Neutrophil (primary cell): ENCODE data around the gene ZDHHC14.

ENCODE experiments used
- H3K27ac ChIP-seq: fragments of 200-600 bp; sonication (generic); 2 replicates; pipeline ENCODE4 v1.5.1; 2016; ENCODE audit warnings: mild to moderate bottlenecking, moderate library complexity
- H3K27me3 ChIP-seq: fragments of 200-600 bp; sonication (generic); 2 replicates; pipeline ENCODE4 v1.6.0; 2016; ENCODE audit warnings: mild to moderate bottlenecking
- H3K36me3 ChIP-seq: fragments of 200-600 bp; sonication (generic); 2 replicates; pipeline ENCODE4 v1.5.1; 2017
- H3K4me1 ChIP-seq, 2 experiments: fragments of 200-600 bp in 1 of 2; sonication (generic) in 1 of 2; 1 replicate in 1 of 2; 2 replicates in 1 of 2; pipeline versions ENCODE4 v1.5.1 to v1.6.1; 2013 to 2016; ENCODE audit warnings: low read depth in 1 of 2, low read length in 1 of 2, mild to moderate bottlenecking in 1 of 2, moderate library complexity in 1 of 2; ENCODE audit not compliant: control insufficient read depth in 1 of 2, insufficient read depth in 1 of 2
- H3K4me3 ChIP-seq, 2 experiments: fragments of 200-600 bp in 1 of 2; sonication (generic) in 1 of 2; 1 replicate in 1 of 2; 2 replicates in 1 of 2; pipeline ENCODE4 v1.5.1; 2013 to 2016; ENCODE audit warnings: low read depth in 1 of 2, low read length in 1 of 2, mild to moderate bottlenecking in 1 of 2, moderate library complexity in 1 of 2
- H3K9me3 ChIP-seq: fragments of 200-600 bp; sonication (generic); 2 replicates; pipeline ENCODE4 v1.5.1; 2016
- TF ChIP-seq, protein P1 (sequence below): fragments of 200-600 bp; sonication (generic); IDR thresholded peaks from 2 replicates; pipeline ENCODE4 v1.5.1; 2016; ENCODE audit warnings: antibody characterized with exemption

The ZDHHC14 gene

GRCh38 chr6:157471895-157472686 lies 91.1 kb downstream of the ZDHHC14 start:
- TF ChIP-seq, protein P1, sequence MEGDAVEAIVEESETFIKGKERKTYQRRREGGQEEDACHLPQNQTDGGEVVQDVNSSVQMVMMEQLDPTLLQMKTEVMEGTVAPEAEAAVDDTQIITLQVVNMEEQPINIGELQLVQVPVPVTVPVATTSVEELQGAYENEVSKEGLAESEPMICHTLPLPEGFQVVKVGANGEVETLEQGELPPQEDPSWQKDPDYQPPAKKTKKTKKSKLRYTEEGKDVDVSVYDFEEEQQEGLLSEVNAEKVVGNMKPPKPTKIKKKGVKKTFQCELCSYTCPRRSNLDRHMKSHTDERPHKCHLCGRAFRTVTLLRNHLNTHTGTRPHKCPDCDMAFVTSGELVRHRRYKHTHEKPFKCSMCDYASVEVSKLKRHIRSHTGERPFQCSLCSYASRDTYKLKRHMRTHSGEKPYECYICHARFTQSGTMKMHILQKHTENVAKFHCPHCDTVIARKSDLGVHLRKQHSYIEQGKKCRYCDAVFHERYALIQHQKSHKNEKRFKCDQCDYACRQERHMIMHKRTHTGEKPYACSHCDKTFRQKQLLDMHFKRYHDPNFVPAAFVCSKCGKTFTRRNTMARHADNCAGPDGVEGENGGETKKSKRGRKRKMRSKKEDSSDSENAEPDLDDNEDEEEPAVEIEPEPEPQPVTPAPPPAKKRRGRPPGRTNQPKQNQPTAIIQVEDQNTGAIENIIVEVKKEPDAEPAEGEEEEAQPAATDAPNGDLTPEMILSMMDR, result no peak
- no peak overlapping the region for H3K4me3 ChIP-seq
- no peaks in the 10 kb centered on the region for H3K27me3 ChIP-seq
- no peaks in the 10 kb centered on the region for H3K9me3 ChIP-seq
- H3K36me3 ChIP-seq, result no peaks in the 10 kb centered on the region
- H3K4me1 ChIP-seq, result no peaks in the 10 kb centered on the region
- H3K27ac ChIP-seq, result no peak overlapping the region

DNA sequence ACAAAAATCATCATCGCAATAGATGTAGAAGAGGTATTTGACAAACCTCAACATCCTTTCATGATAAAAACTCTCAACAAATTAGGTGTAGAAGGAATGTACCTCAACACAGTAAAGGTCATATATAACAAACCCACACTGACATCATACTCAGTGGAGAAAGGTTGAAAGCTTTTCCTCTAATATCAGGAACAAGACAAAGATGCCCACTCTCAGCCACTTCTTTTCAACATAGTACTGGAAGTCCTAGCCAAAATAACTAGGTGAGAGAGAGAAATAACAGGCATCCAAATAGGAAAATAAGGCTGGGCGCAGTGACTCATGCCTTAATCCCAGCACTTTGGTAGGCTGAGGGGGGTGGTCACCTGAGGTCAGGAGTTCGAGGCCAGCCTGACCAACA lies 95.8 kb downstream of the ZDHHC14 start:
- TF ChIP-seq, protein P1, result no peak
- H3K4me1 ChIP-seq, result no peaks in the 10 kb centered on the region

GRCh38 chr6:157478926-157479325 lies 97.9 kb downstream of the ZDHHC14 start:
- no peaks in the 10 kb centered on the region for H3K27me3 ChIP-seq
- H3K4me1 ChIP-seq, result no peaks in the 10 kb centered on the region
- H3K4me3 ChIP-seq, result no peak overlapping the region
- H3K36me3 ChIP-seq, result no peaks in the 10 kb centered on the region
- no peak overlapping the region for H3K27ac ChIP-seq
- TF ChIP-seq, protein P1, result no peak
- no peaks in the 10 kb centered on the region for H3K9me3 ChIP-seq

More for the DNA sequence above, 95.8 kb downstream of the ZDHHC14 start:
- H3K27me3 ChIP-seq, result no peaks in the 10 kb centered on the region
- H3K9me3 ChIP-seq, result no peaks in the 10 kb centered on the region
- no peak overlapping the region for H3K27ac ChIP-seq
- no peak overlapping the region for H3K4me3 ChIP-seq
- H3K36me3 ChIP-seq, result no peaks in the 10 kb centered on the region

DNA sequence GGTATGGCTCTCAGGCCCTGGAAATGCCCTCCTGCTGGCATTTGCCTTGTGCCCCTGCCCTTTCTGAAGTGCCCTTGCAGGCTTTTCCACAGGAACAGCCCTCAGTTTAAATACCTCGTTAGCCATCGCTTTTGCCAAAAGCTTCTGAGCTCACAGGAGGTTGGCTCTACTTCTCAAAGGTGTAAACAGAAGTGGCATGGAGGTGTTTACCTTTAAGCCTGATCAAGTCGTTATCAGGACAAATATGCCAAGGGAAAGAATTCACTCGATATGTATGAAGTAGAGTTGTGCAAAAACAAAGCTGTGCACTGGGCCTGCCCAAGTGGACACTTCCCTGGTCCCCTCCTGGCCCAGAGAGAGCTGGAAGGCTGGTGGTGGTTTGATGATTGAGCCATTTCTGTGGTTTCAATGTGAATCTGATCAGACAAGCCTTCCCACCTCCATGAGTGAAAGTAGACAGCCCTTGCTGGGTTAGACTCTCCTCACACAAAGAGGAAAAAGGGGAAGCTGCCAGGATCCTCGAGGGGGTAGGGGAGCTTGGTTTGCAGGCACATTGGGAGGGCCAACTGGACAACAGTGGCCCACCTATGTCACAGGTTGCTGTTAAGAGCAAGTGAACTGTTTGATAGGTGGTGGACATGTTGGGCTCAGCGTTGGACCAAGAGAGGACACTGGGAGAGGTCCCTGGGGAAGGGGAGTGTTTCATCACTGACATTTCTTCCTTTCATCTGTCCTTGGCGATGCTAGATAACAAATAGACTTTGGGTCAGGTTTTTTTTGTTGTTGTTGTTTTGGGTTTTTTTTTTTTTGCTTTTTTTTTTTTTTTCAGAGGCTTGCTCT lies 98.7 kb downstream of the ZDHHC14 start:
- Histone ChIP-seq H3K27ac (no peak overlapping the region), H3K4me3 (no peak overlapping the region), H3K4me1 (no peaks in the 10 kb centered on the region), H3K9me3 (no peaks in the 10 kb centered on the region), H3K36me3 (no peaks in the 10 kb centered on the region), H3K27me3 (no peaks in the 10 kb centered on the region)
- TF ChIP-seq, protein P1, result no peak

- no peaks in the 10 kb centered on the region for H3K9me3 ChIP-seq
- TF ChIP-seq, protein P1, result no peak
- H3K27ac ChIP-seq, result no peak overlapping the region
- no peaks in the 10 kb centered on the region for H3K27me3 ChIP-seq
- no peaks in the 10 kb centered on the region for H3K4me1 ChIP-seq
- H3K4me3 ChIP-seq, result no peak overlapping the region
- no peaks in the 10 kb centered on the region for H3K36me3 ChIP-seq
Observed at GRCh38 chr6:157481189-157481864, 100.3 kb downstream of the ZDHHC14 start.
